SHP77 (cell line): ENCODE data around the gene DHRS4L2.

Source experiments
- DNase-seq, 2 experiments: peaks; one replicate each; lab custom pipeline; 2025; lab: John Stamatoyannopoulos, UW

Gene DHRS4L2

DNA sequence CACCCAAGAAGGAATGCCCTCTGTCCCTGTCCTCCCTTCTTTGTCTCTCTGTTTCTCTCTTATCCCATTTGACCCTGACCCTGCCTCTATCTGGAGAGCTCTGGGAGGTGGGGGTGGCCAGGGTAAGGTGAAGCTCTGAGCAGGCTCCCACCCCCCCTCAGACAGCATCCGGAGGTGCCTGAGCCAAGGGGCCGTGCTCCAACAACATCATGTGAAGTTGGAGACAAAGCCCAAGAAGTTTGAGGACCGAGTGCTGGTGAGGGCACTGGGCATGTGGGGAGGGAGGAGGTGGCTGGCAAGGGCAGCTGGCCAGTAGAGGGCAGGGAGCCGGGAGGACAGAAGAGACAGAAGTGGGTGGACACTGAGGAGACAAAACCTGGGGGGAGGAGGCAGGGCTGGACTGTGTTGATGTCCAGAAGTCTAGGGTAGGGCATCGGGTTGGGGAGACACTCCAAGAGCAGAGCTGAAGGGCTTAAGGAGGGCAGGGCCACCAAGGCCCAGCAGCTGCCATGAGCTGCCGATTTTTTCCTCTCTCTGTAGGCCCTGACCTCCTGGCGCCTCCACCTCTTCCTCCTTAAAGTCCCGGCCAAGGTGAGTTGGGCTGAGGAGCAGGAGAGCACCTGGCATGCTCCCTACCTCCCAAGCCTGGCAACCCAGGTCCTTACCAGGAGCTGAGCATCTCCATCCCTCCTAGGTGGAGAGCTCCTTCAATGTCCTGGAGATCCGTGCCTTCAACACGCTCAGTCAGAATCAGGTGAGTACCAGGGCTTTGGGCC, 65.0 kb downstream of the DHRS4L2 start:
- no peak for DNase-seq

- DNase-seq, result no peak
These were observed 65.6 kb downstream of the DHRS4L2 start for GRCh38 chr14:24054324-24054641.

DNA sequence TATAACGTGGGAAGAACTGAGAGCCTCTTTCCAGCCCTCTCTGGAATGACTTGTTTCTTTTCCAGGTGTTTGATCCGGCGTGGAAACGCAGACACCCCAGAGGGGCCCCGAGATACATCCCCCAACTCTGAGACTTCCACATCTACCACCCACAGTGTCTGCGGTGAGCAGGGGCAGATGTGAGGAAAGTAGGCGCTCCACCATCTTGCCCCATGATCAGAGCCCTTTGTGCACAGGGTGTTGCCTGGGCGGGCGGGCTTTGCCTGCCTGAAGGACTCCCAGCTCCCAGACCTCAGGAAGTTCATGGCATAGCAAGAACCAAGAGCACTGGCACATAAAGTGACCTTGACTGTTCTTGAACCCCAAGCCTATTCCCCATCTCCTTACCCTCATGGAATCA, 65.9 kb downstream of the DHRS4L2 start:
- DNase-seq, result no peak
